Measurements from ENCODE around the gene LY86.
A peak's percentile ranks its signal among the peaks of the same experiment; 100 is the strongest.

Gene LY86

GRCh38 chr6:6685249-6686040 is 96.9 kb downstream of the LY86 start:
- no peak for DNase-seq

DNA sequence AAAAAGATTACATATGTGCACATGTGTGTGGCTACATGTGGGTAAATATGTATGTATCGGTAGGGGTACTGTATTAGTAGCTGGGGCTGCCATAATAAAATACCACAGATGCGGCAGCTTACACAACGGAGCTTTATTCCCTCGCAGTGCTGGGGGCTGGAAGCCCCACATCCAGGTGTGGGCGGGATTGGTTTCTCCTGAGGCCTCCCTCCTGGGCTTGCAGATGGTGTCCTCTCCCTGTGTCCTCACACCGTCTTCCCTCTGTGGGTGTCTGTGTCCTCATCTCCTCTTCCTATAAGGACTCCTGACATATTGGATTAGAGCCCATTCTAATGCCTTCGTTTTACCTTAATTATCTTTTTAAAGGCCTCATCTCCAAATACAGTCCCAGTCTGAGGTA is 97.7 kb downstream of the LY86 start:
- no peak for DNase-seq

- DNase-seq = peak in 1 of 2 experiments; percentile 7
These were observed 98.5 kb downstream of the LY86 start for GRCh38 chr6:6686748-6687601.

DNA sequence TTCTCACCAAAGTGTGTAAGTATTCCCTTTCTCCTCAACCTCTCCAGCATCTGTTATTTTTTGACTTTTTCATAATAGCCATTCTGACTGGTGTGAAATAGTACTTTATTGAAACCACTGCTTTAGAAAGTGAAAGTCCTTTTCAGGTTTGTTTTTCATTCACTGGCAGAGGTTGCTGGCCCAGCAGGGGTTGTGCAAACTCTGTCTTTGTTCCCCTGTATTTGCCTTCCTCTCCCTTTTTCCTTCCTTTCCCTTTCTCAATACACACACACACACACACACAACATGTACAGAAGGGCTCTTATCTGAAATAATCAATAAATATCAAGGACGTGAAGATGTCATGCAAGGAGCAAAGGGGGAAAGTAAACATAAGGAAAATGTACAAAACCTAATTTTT is 99.8 kb downstream of the LY86 start:
- DNase-seq = no peak

- DNase-seq = no peak
These were observed 100.4 kb downstream of the LY86 start for GRCh38 chr6:6688951-6689350.

- DNase-seq = no peak
These were observed 101.1 kb downstream of the LY86 start for GRCh38 chr6:6689400-6690143.

DNA sequence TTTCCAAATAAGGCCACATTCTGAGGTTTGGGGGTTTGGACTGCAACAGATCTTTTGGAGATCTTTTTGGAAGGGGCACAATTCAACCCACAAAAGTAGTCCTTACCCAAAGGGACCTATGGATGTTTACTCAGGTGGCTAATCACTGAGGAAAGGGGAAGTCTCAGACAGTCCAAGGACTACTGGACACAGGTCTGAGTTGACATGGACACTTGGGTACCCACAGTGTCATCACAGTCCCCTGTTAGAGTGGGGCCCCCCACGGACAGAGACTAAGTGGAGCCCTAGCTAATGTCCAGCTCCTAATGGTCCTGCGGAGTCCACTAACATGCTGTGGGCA is 101.6 kb downstream of the LY86 start:
- DNase-seq = no peak

- DNase-seq = no peak
These were observed 105.9 kb downstream of the LY86 start for GRCh38 chr6:6694368-6694780.

DNA sequence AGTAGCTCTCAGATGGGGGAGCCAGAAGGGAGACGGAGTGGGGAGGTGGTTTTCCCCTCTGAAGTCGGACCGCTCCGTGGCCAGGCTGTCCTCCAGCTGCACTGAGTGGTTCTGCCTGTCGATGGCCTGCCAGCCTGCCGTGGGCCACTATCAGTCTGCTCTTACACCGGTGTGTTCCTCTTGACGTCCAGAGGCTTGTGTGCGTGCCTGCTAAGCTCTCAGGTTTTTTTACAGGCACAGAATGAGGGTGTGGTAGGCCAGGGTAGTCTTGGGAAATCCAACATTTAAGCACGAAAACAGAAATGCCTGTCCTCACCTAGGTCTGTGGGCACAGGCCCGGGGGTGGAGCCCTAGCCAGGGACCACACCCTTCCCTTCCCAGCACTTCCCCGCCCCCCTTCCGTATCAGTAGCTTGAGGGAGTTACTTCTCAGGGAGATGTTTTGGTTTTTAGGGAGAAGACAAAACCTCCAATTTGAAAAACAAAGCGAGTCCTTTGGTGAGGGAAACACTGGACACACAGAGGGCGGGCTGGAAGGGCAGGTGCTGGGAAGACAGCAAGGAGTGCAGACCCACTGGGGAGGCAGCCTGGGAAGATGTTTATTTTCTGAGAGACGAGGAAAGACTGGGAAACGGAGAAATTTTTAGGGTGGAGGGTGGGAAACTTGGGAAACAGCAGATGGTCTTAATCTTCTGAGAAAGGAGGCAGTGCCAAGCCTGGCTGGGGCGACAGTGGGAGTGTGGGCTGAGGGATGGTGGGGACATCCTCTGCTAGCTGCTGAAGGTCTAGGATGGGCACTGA is 106.5 kb downstream of the LY86 start:
- no peak for DNase-seq

DNA sequence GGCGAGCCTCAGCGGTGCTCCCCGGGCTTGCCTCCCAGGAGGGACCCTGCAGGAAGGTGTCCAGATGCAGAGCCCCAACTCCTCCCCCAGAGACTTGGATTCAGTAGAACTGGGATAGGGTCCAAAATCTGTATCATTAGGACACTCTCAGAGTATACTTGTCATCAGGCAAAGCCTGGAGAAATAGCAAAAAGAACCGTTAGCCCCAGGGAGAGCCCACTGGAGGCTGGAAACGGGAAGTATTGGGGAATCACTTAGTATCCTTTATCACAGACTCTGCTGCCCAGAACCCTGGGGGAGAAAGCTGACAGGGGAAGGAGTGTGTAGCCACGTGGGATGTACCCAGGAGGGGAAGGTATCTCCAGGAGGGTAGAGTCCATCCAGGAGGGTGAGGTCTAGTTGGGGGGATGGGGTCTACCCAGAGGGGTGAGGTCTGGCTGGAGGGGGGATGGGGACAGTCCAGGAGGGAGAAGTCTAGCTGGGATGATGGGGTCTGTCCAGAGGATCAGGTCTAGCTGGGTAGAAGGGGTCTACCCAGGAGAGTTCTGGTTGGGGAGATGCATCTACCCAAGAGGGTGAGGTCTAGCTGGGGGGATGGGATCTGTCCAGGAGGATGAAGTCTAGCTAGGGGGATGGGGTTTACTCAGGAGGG is 107.2 kb downstream of the LY86 start:
- DNase-seq = no peak

GRCh38 chr6:6696867-6697531 is 108.5 kb downstream of the LY86 start:
- peak; percentile 41 to 55 for DNase-seq

- DNase-seq = no peak
These were observed 109.1 kb downstream of the LY86 start for GRCh38 chr6:6697620-6698019.

GRCh38 chr6:6699741-6700367 is 111.3 kb downstream of the LY86 start:
- DNase-seq = no peak

DNA sequence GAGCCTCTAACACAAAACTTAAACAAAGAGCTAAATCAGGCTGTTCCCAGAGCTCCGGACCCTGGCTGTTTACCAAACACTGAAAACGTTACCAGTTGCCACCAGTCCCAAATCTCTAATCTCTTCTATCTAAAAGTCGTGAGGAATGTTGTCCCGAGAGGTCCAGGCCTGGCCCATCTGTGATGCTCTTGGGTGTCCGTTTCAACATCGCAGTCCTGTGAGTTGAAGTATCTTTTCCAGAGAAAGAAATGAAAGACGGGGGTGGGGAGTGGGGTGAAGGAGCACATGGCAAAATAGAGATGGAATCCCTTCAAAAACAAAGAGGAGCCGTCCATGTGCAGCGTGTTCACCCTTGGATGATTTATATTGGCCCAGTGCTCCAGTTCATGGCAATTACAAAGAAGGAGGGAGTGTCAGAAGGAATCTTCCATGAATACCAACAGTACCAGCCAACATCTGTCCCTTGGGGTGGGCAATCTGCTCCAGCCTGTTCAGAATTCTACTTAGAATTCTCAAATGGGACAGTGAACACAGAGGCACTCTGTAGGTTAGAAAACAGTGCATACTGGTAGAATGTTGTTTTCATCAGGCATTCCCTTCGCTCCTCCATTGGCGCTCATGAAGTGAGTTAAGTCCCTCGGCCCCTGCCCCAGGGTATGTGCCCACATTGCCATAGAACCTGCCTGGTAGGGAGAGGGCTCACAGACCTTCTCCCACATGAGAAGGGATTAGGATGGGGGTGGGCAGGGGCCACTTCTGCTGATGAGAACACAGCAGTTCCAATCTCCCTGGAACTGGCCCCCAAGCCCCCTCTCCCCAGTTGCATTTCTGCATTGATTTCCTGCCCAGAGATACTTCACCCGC is 112.1 kb downstream of the LY86 start:
- DNase-seq = no peak

DNA sequence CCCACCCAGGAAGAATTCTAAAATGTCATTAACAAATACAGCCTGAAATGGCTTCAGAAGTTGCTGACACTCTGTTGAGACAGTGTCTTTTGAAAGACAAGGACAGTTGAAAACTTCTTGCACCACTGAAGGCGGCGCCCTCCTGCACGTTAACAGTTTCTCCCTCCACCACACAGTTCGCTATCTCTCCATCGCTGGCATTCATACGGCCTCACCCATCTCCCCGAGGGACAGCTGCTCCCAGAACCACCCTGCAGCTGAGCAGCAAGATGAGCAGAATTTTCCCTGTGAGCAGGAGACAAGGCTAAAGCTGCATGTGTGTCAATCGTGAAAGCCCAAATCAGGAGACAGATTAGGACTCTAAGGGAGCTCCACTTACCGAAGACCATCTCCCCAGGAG is 113.3 kb downstream of the LY86 start:
- DNase-seq = no peak

DNA sequence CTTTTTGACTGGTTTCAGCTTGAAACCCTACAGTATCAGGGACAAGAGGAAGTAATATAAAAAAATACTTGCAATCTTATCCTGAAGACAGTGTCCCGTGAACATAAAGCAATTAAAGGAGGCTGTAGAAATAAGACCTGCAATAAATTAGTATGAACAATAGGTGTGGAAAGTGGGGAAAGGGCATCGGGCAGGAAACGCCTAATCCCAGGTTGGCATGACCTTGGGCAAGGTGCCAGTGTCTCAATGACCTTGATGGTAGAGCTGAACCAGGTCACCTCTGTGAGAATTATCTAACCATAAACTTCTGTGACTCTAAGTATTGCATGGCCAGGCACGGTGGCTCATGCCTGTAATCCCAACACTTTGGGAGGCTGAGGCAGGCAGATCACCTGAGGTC is 115.2 kb downstream of the LY86 start:
- DNase-seq = no peak
